ENCODE measurements around the gene UBAC2. TPM values are rescaled to one million over a fixed set of nuclear protein-coding genes. Genes with fewer than 3 reads are reported as not detected.
A peak's percentile ranks its signal among the peaks of the same experiment; 100 is the strongest.
"Not testable (repeated sequence)": the region's sequence is repeated elsewhere in the genome, so short reads cannot be mapped to it uniquely, and the experiment has no call there.

UBAC2 gene
- total RNA-seq, 1 donor from 2014 or later = 32.7 TPM

- DNase-seq (ENCODE audit: low spot score) = no peak
Measured at GRCh38 chr13:99214232-99214631, 13.6 kb downstream of the UBAC2 start.

- DNase-seq (ENCODE audit: low spot score) = no peak
Measured at GRCh38 chr13:99214731-99215130, 14.1 kb downstream of the UBAC2 start.

- no peak for DNase-seq (ENCODE audit: low spot score)
Measured at GRCh38 chr13:99215184-99215830, 14.7 kb downstream of the UBAC2 start.

GRCh38 chr13:99217461-99218110, 16.9 kb downstream of the UBAC2 start:
- no peak for DNase-seq (ENCODE audit: low spot score)

GRCh38 chr13:99218126-99218525, 17.5 kb downstream of the UBAC2 start:
- DNase-seq (ENCODE audit: low spot score) = no peak

- DNase-seq (ENCODE audit: low spot score) = no peak
Measured at GRCh38 chr13:99218545-99218944, 17.9 kb downstream of the UBAC2 start.

- DNase-seq (ENCODE audit: low spot score) = no peak
Measured at GRCh38 chr13:99218969-99219368, 18.3 kb downstream of the UBAC2 start.

GRCh38 chr13:99220199-99220935, 19.7 kb downstream of the UBAC2 start:
- no peak for DNase-seq (ENCODE audit: low spot score)

- no peak for DNase-seq (ENCODE audit: low spot score)
Measured at GRCh38 chr13:99221567-99222239, 21.0 kb downstream of the UBAC2 start.

GRCh38 chr13:99223587-99223986, 22.9 kb downstream of the UBAC2 start:
- DNase-seq (ENCODE audit: low spot score) = no peak

- DNase-seq (ENCODE audit: low spot score) = no peak
Measured at GRCh38 chr13:99224021-99224420, 23.4 kb downstream of the UBAC2 start.

- no peak for DNase-seq (ENCODE audit: low spot score)
Measured at GRCh38 chr13:99225078-99225477, 24.4 kb downstream of the UBAC2 start.

GRCh38 chr13:99226513-99226912, 25.9 kb downstream of the UBAC2 start:
- no peak for DNase-seq (ENCODE audit: low spot score)

GRCh38 chr13:99227331-99227900, 26.8 kb downstream of the UBAC2 start:
- DNase-seq (ENCODE audit: low spot score) = no peak

- DNase-seq (ENCODE audit: low spot score) = no peak
Measured at GRCh38 chr13:99227909-99228688, 27.4 kb downstream of the UBAC2 start.

- DNase-seq (ENCODE audit: low spot score) = peak; percentile 27
Measured at GRCh38 chr13:99228737-99229691, 28.4 kb downstream of the UBAC2 start.

GRCh38 chr13:99230588-99230987, 29.9 kb downstream of the UBAC2 start:
- DNase-seq (ENCODE audit: low spot score) = not testable (repeated sequence)

- no peak for DNase-seq (ENCODE audit: low spot score)
Measured at GRCh38 chr13:99230991-99231390, 30.3 kb downstream of the UBAC2 start.

GRCh38 chr13:99231721-99232120, 31.1 kb downstream of the UBAC2 start:
- DNase-seq (ENCODE audit: low spot score) = no peak
